Esophagus muscularis mucosa (tissue), 4 donors: ENCODE results near the gene PPP1R18. TPM values are rescaled to one million over a fixed set of nuclear protein-coding genes. Genes with fewer than 3 reads are reported as not detected.

ENCODE experiments used
- DNase-seq: peaks from one replicate; pipeline ENCODE4 v3.0.0-alpha.2; 2017; ENCODE audit errors: extremely low spot score
- H3K27ac ChIP-seq, 4 donors: fragments of 200-600 bp; sonication (generic); replicated peaks in 1 of 4; 1 replicate in 3 of 4; 2 replicates in 1 of 4; pipeline ENCODE4 v1.5.1; 2016 to 2019; ENCODE audit warnings: mild to moderate bottlenecking in 1 of 4
- H3K27me3 ChIP-seq, 4 donors: fragments of 200-600 bp; sonication (generic); one replicate each; pipeline versions ENCODE4 v1.5.1 to v1.6.0; 2016 to 2019
- H3K36me3 ChIP-seq, 4 donors: fragments of 200-600 bp; sonication (generic); one replicate each; pipeline ENCODE4 v1.5.1; 2016 to 2019
- H3K4me1 ChIP-seq, 4 donors: fragments of 200-600 bp; sonication (generic); one replicate each; pipeline ENCODE4 v1.5.1; 2016 to 2019
- H3K4me3 ChIP-seq, 4 donors: fragments of 200-600 bp; sonication (generic); 1 replicate in 2 of 4; 2 replicates in 2 of 4; pipeline ENCODE4 v1.5.1; 2016 to 2019; ENCODE audit warnings: mild to moderate bottlenecking in 4 of 4, moderate library complexity in 1 of 4
- H3K9me3 ChIP-seq, 4 donors: fragments of 200-600 bp; sonication (generic); 1 replicate in 3 of 4; 2 replicates in 1 of 4; pipeline ENCODE4 v1.5.1; 2016 to 2019
- EP300 ChIP-seq: sonication (generic); formaldehyde crosslinking; IDR thresholded peaks from one replicate; pipeline ENCODE4 v1.6.1; 2017; ENCODE audit warnings: antibody characterized with exemption
- POLR2A ChIP-seq: fragments of 450-650 bp; IDR thresholded peaks from one replicate; pipeline ENCODE4 v1.6.1; 2017; ENCODE audit warnings: antibody characterized with exemption, moderate library complexity, mild to moderate bottlenecking, low read depth
- POLR2AphosphoS5 ChIP-seq, 2 donors: sonication (generic); formaldehyde crosslinking; IDR thresholded peaks; one replicate each; pipeline ENCODE4 v1.6.1; 2017; ENCODE audit warnings: antibody characterized with exemption in 2 of 2
- WGBS: methylation state at CpG from one replicate; pipeline ENCODE4 v1.1.5; 2018; 5-methylcytosine and 5-hydroxymethylcytosine counted together
- intact Hi-C: fragments of 100-400 bp; cut with DNase I; formaldehyde crosslinking; loops from one replicate; pipeline ENCODE4 v1.15.1; 2023
- total RNA-seq, 4 donors: library from RNA; depleted of rRNA; stranded (reverse); fragments of >200 nt; gene quantifications; one replicate each; pipeline versions ENCODE4 v1.1.0 to v1.2.1, GENCODE V29; 2016
- TF ChIP-seq, protein P1 (sequence below), 3 experiments: fragments of 200-600 bp in 2 of 3; fragments of 450-650 bp in 1 of 3; sonication (generic) in 2 of 3; IDR thresholded peaks; one replicate each; pipeline ENCODE4 v1.5.1; 2017 to 2019; ENCODE audit warnings: antibody characterized with exemption in 3 of 3, mild to moderate bottlenecking in 2 of 3, moderate library complexity in 1 of 3

The PPP1R18 gene
- total RNA-seq: 100 to 1,000 TPM in 1 of 4 donors, 10 to 100 TPM in 3; 39.5 to 104 (median 59.8) TPM

DNA sequence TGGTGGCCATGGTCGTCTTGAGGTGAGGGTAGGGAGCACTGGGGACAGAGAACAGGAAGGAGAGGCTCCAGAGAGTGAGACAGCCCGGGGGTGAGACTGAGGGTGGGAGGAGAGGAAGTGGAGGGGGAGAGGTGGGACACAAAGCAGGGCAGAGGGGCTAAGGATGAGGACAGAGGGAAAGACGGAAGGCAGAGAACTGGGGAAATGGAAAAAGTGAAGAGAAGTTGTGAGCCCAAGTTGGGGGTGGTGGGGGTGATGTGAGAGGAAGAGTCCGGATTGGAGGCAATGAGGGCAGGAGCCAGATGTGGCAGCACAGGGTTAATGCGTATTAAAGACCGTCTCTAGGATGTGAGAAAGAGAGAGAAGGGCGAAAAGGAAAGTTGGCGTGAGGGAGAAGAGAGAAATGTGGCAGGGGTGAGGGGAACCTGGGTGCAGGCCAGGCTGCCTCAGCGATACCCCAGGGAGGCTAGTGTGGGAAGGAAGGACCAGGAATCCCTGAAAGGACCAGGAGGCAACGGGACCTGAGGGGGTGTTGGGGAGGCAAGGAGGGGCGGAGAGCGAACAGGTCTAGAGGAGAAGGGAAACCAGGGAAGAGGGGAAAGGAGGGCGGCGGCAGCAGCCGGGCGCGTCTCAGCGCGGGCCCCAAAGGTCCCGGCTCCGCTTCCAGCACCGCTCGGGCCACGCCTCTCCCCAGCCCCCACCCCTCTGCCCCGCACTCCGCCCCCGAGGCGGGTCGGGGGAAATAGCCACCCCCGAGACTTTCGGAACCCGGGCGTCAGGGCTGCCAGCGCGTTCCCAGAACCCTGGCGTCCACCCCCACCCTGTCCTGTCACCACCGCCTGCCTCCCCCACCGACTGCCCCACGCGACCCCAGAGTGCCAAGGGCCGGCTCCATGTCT is at the start of gene PPP1R18:
Gene PPP1R18 (minus strand): TSS at position 637 of the 899 bp plus-strand sequence. CDS start 627 bp downstream, at position 10.
- no peaks in the 10 kb centered on the region for H3K27me3 ChIP-seq
- H3K27ac ChIP-seq: peak within 1 kb of the TSS; percentile 95 to 99 (median 97)
- H3K36me3 ChIP-seq: peaks cover 0 to 6% (median 0%) of the 10 kb centered on the region in 4 donors
- DNase-seq: peak; percentile 95
- H3K4me1 ChIP-seq: peaks cover 57 to 86% (median 83%) of the 10 kb centered on the region in 4 donors
- intact Hi-C loops: loop anchor here (10.0 kb wide), 1 partner anchor 199 kb away; the partner anchor contains the start of gene DDR1
- no peak for TF ChIP-seq POLR2A
- TF ChIP-seq, protein P1, sequence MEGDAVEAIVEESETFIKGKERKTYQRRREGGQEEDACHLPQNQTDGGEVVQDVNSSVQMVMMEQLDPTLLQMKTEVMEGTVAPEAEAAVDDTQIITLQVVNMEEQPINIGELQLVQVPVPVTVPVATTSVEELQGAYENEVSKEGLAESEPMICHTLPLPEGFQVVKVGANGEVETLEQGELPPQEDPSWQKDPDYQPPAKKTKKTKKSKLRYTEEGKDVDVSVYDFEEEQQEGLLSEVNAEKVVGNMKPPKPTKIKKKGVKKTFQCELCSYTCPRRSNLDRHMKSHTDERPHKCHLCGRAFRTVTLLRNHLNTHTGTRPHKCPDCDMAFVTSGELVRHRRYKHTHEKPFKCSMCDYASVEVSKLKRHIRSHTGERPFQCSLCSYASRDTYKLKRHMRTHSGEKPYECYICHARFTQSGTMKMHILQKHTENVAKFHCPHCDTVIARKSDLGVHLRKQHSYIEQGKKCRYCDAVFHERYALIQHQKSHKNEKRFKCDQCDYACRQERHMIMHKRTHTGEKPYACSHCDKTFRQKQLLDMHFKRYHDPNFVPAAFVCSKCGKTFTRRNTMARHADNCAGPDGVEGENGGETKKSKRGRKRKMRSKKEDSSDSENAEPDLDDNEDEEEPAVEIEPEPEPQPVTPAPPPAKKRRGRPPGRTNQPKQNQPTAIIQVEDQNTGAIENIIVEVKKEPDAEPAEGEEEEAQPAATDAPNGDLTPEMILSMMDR (IDR thresholded peaks at IDR 0.05): no peak
- peak; percentile 68 to 91 for TF ChIP-seq POLR2AphosphoS5 (IDR thresholded peaks at IDR 0.05)
- under 1% methylated on average over 22 of the region's 41 CpGs for WGBS
- no peaks in the 10 kb centered on the region for H3K9me3 ChIP-seq
- peak within 1 kb of the TSS; percentile 70 to 93 (median 80) for H3K4me3 ChIP-seq

DNA sequence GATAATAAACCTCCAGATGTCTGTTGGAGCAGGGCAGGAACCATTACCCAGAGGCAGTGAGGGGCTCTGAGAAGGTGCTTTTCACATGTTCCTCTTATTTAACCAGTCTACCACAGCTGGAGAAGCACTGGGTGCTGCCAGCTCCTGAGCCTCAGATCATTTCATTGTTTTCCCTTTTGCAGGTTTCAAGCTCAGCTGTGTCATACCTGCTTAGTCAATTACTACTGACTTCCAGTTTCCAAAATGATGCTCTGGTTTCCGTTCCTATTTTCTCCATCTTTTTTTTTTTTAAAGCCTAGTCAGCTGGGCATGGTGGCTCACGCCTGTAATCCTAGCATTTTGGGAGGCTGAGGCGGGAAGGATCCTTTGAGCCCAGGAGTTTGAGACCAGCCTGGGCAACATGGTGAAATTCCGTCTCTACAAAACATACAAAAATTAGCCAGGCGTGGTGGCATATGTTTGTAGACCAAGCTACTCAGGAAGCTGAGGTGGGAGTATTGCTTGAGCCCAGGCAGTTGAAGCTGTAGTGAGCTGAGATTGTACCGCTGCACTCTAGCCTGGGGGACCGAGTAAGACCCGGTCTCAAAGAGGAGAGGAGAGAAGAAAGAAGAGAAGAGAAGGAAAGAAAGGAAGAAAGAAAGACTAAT is 49.3 kb upstream of the PPP1R18 start:
- H3K36me3 ChIP-seq: peaks cover 48 to 99% (median 92%) of the 10 kb centered on the region in 4 donors
- H3K4me3 ChIP-seq: no peak overlapping the region
- H3K27me3 ChIP-seq: no peaks in the 10 kb centered on the region
- no peaks in the 10 kb centered on the region for H3K9me3 ChIP-seq
- intact Hi-C loops: no loop called here
- 89% methylated on average over 8 of the region's 8 CpGs for WGBS
- no peak for TF ChIP-seq POLR2AphosphoS5 (IDR thresholded peaks at IDR 0.05)
- TF ChIP-seq EP300: no peak
- TF ChIP-seq POLR2A: no peak
- TF ChIP-seq, protein P1 (IDR thresholded peaks at IDR 0.05): no peak
- no peak overlapping the region for H3K27ac ChIP-seq
- H3K4me1 ChIP-seq: peaks cover 37 to 54% (median 47%) of the 10 kb centered on the region in 4 donors
- no peak for DNase-seq

DNA sequence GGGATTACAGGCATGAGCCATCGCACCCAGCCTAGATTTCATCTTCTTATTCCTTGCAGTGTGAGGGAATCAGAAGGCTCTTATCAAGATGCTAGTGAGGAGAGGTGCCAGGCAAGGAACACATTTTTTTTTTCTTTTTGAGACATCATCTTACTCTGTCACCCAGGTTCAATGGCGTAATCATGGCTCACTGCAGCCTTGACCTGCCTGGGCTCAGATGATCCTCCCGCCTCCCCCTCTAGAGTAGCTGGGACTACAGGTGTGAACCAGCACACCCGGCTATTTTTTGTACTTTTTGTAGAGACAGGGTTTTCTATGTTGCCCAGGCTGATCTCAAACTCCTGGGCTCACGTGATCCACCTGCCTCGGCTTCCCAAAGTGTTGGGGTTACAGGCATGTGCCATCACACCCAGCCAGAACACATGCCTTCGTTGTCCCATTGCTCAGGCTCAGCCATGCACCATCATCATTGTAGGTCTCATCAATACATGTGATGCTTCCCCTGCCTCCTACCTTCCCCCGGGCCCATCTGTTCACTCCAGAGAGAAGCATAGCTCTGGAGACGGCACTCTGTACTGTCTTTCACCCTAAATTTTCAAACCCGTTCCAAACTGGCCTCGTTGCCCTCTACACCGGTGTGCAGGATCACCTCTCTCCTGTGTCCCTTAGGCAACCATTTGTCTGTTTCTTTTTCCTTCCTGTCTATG is 45.9 kb upstream of the PPP1R18 start:
- H3K27me3 ChIP-seq: no peaks in the 10 kb centered on the region
- intact Hi-C loops: no loop called here
- TF ChIP-seq, protein P1 (IDR thresholded peaks at IDR 0.05): no peak
- TF ChIP-seq POLR2AphosphoS5 (IDR thresholded peaks at IDR 0.05): no peak
- TF ChIP-seq POLR2A: no peak
- no peak for TF ChIP-seq EP300
- 86% methylated on average over 11 of the region's 12 CpGs for WGBS
- no peak overlapping the region for H3K4me3 ChIP-seq
- H3K4me1 ChIP-seq: peaks cover 14 to 40% (median 30%) of the 10 kb centered on the region in 4 donors
- DNase-seq: no peak
- H3K36me3 ChIP-seq: peaks cover 45 to 99% (median 93%) of the 10 kb centered on the region in 4 donors
- H3K9me3 ChIP-seq: no peaks in the 10 kb centered on the region
- no peak overlapping the region for H3K27ac ChIP-seq

DNA sequence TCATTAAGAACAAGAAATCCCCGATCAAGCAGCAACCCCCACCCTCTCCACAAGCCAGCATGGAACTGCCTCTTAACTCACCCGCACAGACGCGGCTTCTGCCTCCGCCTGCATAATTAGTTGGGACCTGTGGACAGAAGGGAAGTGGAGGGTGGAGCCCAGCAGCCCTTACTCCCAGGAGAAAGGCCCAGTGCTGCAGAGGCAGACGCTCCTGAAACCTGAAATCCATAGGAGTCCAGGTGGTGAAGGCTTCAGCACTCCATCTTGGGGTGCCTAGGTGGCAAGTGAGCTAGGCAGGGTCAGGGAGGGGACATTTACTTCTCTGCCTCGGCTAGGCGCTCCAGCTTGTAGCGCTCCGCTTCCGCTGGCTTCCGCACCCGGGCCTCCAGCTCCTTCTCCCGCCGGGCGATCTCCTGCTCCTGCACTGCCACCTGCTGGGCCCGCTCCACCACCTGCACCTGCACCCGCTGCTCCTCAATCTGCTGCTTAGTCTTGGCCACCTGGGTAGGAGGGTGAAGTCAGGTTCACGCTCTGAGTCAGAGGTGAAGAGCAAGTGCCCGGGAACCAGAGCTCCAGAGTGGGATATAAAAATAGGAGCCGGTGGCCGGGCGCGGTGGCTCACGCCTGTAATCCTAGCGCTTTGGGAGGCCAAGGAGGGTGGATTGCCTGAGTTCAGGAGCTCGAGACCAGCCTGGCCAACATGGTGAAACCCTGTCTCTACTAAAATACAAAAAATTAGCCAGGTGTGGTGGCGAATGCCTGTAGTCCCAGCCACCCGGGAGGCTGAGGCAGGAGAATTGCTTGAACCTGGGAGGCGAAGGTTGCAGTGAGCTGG is 44.4 kb upstream of the PPP1R18 start:
- Histone ChIP-seq H3K27ac (peak overlapping the region; percentile 13 to 72 (median 54)), H3K27me3 (no peaks in the 10 kb centered on the region), H3K4me1 (peaks cover 10 to 44% (median 25%) of the 10 kb centered on the region in 4 donors), H3K4me3 (peak overlapping the region in 1 of 4 donors; percentile 4), H3K9me3 (no peaks in the 10 kb centered on the region), H3K36me3 (peaks cover 43 to 97% (median 90%) of the 10 kb centered on the region in 4 donors)
- TF ChIP-seq, protein P1 (IDR thresholded peaks at IDR 0.05): peak; percentile 58 to 74 (median 61)
- TF ChIP-seq EP300: no peak
- intact Hi-C loops: no loop called here
- 47% methylated on average over 26 of the region's 30 CpGs for WGBS
- DNase-seq: no peak
